Uterus (tissue), 4 donors: Measurements from ENCODE around the gene RGS1. TPM values are rescaled to one million over a fixed set of nuclear protein-coding genes. Genes with fewer than 3 reads are reported as not detected.
A peak's percentile ranks its signal among the peaks of the same experiment; 100 is the strongest.

Source experiments
- DNase-seq, 2 donors: peaks; one replicate each; pipeline ENCODE4 v3.0.0-alpha.2; 2019 to 2020
- H3K27ac ChIP-seq, 2 donors: fragments of 200-600 bp; sonication (generic); 1 replicate in 1 of 2; 2 replicates in 1 of 2; pipeline ENCODE4 v1.5.1; 2016 to 2018
- H3K27me3 ChIP-seq, 2 donors: fragments of 200-600 bp; sonication (generic); one replicate each; pipeline ENCODE4 v1.5.1; 2018 to 2019; ENCODE audit warnings: control low read depth in 1 of 2
- H3K36me3 ChIP-seq, 2 donors: fragments of 200-600 bp; sonication (generic); one replicate each; pipeline ENCODE4 v1.5.1; 2019; ENCODE audit warnings: control low read depth in 1 of 2
- H3K4me1 ChIP-seq, 2 donors: fragments of 200-600 bp; sonication (generic); one replicate each; pipeline ENCODE4 v1.5.1; 2018 to 2019; ENCODE audit warnings: control low read depth in 1 of 2
- H3K4me3 ChIP-seq, 2 donors: fragments of 200-600 bp; sonication (generic); 1 replicate in 1 of 2; 2 replicates in 1 of 2; pipeline ENCODE4 v1.5.1; 2018 to 2019; ENCODE audit warnings: mild to moderate bottlenecking in 1 of 2
- H3K9me3 ChIP-seq, 2 donors: fragments of 200-600 bp; sonication (generic); one replicate each; pipeline ENCODE4 v1.5.1; 2019; ENCODE audit warnings: control low read depth in 1 of 2
- CTCF ChIP-seq, 4 experiments: fragments of 200-600 bp in 2 of 4; fragments of 450-650 bp in 2 of 4; sonication (generic) in 2 of 4; IDR thresholded peaks; one replicate each; pipeline ENCODE4 v1.5.1; 2016 to 2019; ENCODE audit warnings: antibody characterized with exemption in 4 of 4, mild to moderate bottlenecking in 2 of 4, moderate library complexity in 1 of 4
- POLR2A ChIP-seq, 2 donors: fragments of 450-650 bp; IDR thresholded peaks; one replicate each; pipeline ENCODE4 v1.6.1; 2016; ENCODE audit warnings: antibody characterized with exemption in 2 of 2, mild to moderate bottlenecking in 1 of 2, moderate library complexity in 1 of 2
- intact Hi-C: fragments of 100-400 bp; cut with DNase I; formaldehyde crosslinking; loops from one replicate; pipeline ENCODE4 v1.15.1; 2023; ENCODE audit warnings: low total_unique reads
- total RNA-seq, 4 donors: library from RNA; depleted of rRNA in 3 of 4; stranded (reverse); fragments of >200 nt in 3 of 4; gene quantifications; one replicate each; pipeline versions ENCODE4 v1.1.0 to v1.2.4, GENCODE V29; 2014 to 2023
- donor health status: DM: yes; HTN: yes; CAD: no.

Gene RGS1
- total RNA-seq, 4 donors from 2014 or later, result 10.7 to 31.5 (median 23.7) TPM

DNA sequence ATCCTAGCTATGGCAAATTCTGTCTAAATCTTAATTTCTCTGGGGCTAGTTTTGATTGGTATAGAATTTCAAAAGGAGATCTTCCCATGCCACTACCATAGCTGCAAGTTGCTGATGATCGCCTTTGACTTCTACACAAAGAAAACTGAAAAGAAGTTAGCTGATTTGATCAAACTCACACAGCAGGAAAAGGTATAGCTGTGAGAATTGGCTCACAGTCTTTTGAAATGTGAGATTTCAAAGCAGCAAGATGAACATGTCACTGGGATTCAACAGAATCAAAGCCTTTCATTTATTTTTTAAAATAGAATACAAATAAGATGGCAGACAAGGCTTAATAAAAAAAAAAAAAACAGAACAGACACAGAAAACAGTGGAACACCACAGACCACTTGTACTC is 7.5 kb upstream of the RGS1 start:
- TF ChIP-seq POLR2A (IDR thresholded peaks at IDR 0.05), result no peak
- no peak for TF ChIP-seq CTCF (IDR thresholded peaks at IDR 0.05)
- Histone ChIP-seq H3K4me3 (no peak overlapping the region), H3K27ac (no peak overlapping the region), H3K27me3 (no peaks in the 10 kb centered on the region), H3K9me3 (no peaks in the 10 kb centered on the region), H3K4me1 (no peaks in the 10 kb centered on the region), H3K36me3 (no peaks in the 10 kb centered on the region)
- no peak for DNase-seq
- intact Hi-C loops, result no loop called here

DNA sequence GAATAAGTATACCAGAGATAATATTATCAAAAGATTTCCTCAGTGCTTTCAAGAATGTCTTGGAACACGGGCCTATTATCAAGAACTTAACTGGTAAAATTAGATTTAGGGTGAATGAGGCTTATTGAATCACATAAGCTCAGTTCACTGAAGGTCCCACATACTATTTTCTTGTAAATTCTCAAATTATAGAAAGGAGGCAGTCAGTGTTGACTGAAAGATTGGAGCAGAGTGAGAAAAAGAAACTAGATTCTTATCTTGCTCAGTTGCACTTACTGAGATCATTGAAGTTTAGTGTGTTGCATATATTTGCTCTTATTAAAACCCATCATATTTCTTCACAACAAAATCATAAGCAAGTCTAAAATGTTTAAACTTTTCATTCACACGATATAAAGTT is 3.9 kb upstream of the RGS1 start:
- H3K4me1 ChIP-seq, result no peaks in the 10 kb centered on the region
- H3K9me3 ChIP-seq, result no peaks in the 10 kb centered on the region
- no peak overlapping the region for H3K4me3 ChIP-seq
- TF ChIP-seq POLR2A (IDR thresholded peaks at IDR 0.05) (no peak), CTCF (IDR thresholded peaks at IDR 0.05) (no peak)
- H3K27me3 ChIP-seq, result no peaks in the 10 kb centered on the region
- intact Hi-C loops, result no loop called here
- no peak for DNase-seq
- no peak overlapping the region for H3K27ac ChIP-seq
- H3K36me3 ChIP-seq, result no peaks in the 10 kb centered on the region

DNA sequence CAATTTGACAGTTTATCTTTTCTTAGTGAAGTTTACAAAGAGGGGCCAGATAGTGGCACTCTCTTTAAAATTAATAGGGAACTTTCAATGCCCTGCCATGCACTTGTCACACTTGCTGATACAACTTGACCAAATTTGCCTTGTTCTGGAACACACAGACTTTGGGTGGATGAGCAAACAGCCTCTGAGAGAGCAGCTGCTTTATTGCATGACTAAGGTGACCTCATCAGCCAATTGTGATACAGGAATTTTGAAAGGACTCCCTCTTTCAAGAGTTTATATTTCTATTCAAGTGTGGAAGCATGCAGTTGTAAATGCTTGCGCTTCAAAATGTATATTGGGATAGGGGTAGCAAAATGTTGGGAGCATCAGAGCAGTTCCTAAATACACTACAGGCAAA is 2.1 kb upstream of the RGS1 start:
- no peaks in the 10 kb centered on the region for H3K4me1 ChIP-seq
- intact Hi-C loops, result no loop called here
- DNase-seq, result no peak
- H3K27ac ChIP-seq, result peak overlapping the region in 1 of 2 donors; percentile 5
- no peaks in the 10 kb centered on the region for H3K9me3 ChIP-seq
- no peaks in the 10 kb centered on the region for H3K36me3 ChIP-seq
- TF ChIP-seq CTCF (IDR thresholded peaks at IDR 0.05) (no peak), POLR2A (IDR thresholded peaks at IDR 0.05) (no peak)
- no peaks in the 10 kb centered on the region for H3K27me3 ChIP-seq
- H3K4me3 ChIP-seq, result no peak overlapping the region

GRCh38 chr1:192574073-192574472 is 1.5 kb upstream of the RGS1 start:
- Histone ChIP-seq H3K4me1 (no peaks in the 10 kb centered on the region), H3K9me3 (no peaks in the 10 kb centered on the region), H3K27me3 (no peaks in the 10 kb centered on the region), H3K4me3 (no peak overlapping the region), H3K36me3 (no peaks in the 10 kb centered on the region), H3K27ac (peak overlapping the region in 1 of 2 donors; percentile 5)
- DNase-seq, result no peak
- TF ChIP-seq POLR2A (IDR thresholded peaks at IDR 0.05) (no peak), CTCF (IDR thresholded peaks at IDR 0.05) (no peak)
- intact Hi-C loops, result no loop called here

DNA sequence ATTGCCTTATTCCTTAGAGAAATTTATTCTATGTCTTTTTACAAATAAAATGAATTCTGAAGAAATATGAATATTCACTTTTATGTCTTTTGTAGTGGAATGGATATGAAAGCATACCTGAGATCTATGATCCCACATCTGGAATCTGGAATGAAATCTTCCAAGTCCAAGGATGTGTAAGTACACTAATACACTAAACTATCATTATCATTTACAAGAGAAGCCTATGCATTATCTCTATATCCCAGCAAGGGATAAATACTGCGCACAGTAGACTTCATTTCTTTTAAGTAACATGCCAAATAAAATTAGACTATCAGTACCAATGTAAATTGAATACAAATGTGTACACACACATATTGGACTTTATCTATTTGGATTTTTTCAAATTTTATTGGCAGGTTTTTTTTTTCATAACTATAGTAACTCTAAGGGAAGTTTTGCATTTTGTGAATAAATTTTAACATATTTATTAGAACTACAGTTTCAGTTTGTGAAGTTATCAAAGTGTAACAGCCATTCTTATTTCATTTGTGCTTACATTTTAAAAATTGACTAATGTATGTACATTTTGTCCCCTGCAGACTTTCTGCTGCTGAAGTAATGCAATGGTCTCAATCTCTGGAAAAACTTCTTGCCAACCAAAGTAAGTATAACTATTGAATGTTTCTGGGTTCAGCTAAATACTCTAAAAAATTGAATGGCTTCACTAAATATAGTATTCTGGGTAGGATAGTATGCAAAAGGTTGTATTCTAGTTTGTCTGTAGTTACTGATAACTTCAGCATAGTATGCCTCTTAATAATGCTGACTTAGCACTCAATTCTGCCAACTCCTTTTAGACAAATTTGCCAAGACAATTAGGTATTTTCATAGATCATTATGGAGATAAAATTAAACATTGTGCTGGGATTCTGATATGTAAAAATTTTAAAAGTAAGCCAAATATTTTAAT is 894 bp downstream of the RGS1 start:
- DNase-seq, result no peak
- Histone ChIP-seq H3K27me3 (no peaks in the 10 kb centered on the region), H3K36me3 (no peaks in the 10 kb centered on the region), H3K4me1 (no peaks in the 10 kb centered on the region), H3K9me3 (no peaks in the 10 kb centered on the region), H3K27ac (no peak overlapping the region), H3K4me3 (no peak overlapping the region)
- intact Hi-C loops, result no loop called here
- no peak for TF ChIP-seq POLR2A (IDR thresholded peaks at IDR 0.05)
- TF ChIP-seq CTCF (IDR thresholded peaks at IDR 0.05), result no peak
